ENCODE results near the gene ETS1.

DNA sequence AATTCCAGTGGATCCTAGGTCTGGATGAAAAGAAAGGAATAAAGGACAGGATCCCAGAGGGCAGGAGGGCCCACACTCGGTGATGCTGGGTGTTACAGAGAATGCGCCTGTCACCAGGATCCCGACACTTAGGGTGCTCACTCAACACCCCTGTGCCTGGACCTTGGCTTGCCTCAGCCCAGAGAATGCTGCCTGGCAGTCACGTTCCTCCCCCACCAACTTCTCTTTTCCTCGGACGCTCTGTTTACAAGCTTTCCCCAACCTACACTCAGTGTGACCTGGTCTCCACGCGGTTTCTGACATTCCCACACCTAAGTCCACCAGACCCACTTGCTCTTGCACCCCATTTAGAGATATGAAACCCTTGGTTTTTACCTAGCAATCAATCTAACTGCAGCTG, 38.0 kb upstream of the ETS1 start:
- no peak for TF ChIP-seq POLR2A (IDR thresholded peaks at IDR 0.05)
- TF ChIP-seq, protein P1, sequence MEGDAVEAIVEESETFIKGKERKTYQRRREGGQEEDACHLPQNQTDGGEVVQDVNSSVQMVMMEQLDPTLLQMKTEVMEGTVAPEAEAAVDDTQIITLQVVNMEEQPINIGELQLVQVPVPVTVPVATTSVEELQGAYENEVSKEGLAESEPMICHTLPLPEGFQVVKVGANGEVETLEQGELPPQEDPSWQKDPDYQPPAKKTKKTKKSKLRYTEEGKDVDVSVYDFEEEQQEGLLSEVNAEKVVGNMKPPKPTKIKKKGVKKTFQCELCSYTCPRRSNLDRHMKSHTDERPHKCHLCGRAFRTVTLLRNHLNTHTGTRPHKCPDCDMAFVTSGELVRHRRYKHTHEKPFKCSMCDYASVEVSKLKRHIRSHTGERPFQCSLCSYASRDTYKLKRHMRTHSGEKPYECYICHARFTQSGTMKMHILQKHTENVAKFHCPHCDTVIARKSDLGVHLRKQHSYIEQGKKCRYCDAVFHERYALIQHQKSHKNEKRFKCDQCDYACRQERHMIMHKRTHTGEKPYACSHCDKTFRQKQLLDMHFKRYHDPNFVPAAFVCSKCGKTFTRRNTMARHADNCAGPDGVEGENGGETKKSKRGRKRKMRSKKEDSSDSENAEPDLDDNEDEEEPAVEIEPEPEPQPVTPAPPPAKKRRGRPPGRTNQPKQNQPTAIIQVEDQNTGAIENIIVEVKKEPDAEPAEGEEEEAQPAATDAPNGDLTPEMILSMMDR (IDR thresholded peaks at IDR 0.05), result no peak

Data from Peyer's patch (tissue), 4 donors.